ENCODE results near the gene PCSK5. TPM values are rescaled to one million over a fixed set of nuclear protein-coding genes. Genes with fewer than 3 reads are reported as not detected.

PCSK5 gene
- total RNA-seq, 4 donors from 2014 or later = 6.5 to 24.3 (median 12.4) TPM

GRCh38 chr9:76269789-76270188 lies 379.3 kb downstream of the PCSK5 start:
- intact Hi-C loops (cut with DNase I; ENCODE audit: low total_unique reads) = no loop called here

GRCh38 chr9:76271755-76272154 lies 381.3 kb downstream of the PCSK5 start:
- no peak for TF ChIP-seq POLR2A (IDR thresholded peaks at IDR 0.05)
- no peak for TF ChIP-seq CTCF (IDR thresholded peaks at IDR 0.05)
- Histone ChIP-seq H3K4me1 (no peaks in the 10 kb centered on the region), H3K27me3 (no peaks in the 10 kb centered on the region), H3K4me3 (no peak overlapping the region), H3K27ac (no peak overlapping the region), H3K36me3 (no peaks in the 10 kb centered on the region), H3K9me3 (no peaks in the 10 kb centered on the region)
- no peak for DNase-seq
- intact Hi-C loops (cut with DNase I; ENCODE audit: low total_unique reads) = no loop called here

More at GRCh38 chr9:76269789-76270188, 379.3 kb downstream of the PCSK5 start:
- no peaks in the 10 kb centered on the region for H3K9me3 ChIP-seq
- no peaks in the 10 kb centered on the region for H3K27me3 ChIP-seq
- TF ChIP-seq CTCF (IDR thresholded peaks at IDR 0.05) (no peak), POLR2A (IDR thresholded peaks at IDR 0.05) (no peak)
- H3K27ac ChIP-seq = no peak overlapping the region
- H3K36me3 ChIP-seq = no peaks in the 10 kb centered on the region
- H3K4me1 ChIP-seq = no peaks in the 10 kb centered on the region
- DNase-seq = no peak
- H3K4me3 ChIP-seq = no peak overlapping the region

- Histone ChIP-seq H3K4me1 (no peaks in the 10 kb centered on the region), H3K27ac (no peak overlapping the region), H3K27me3 (no peaks in the 10 kb centered on the region), H3K4me3 (no peak overlapping the region), H3K9me3 (no peaks in the 10 kb centered on the region), H3K36me3 (no peaks in the 10 kb centered on the region)
- TF ChIP-seq CTCF (IDR thresholded peaks at IDR 0.05) = no peak
- no peak for TF ChIP-seq POLR2A (IDR thresholded peaks at IDR 0.05)
- DNase-seq = no peak
- intact Hi-C loops (cut with DNase I; ENCODE audit: low total_unique reads) = no loop called here
Observed at GRCh38 chr9:76289042-76289441, 398.6 kb downstream of the PCSK5 start.

- H3K27me3 ChIP-seq = no peaks in the 10 kb centered on the region
- intact Hi-C loops (cut with DNase I; ENCODE audit: low total_unique reads) = no loop called here
- H3K4me3 ChIP-seq = no peak overlapping the region
Observed at GRCh38 chr9:76289703-76290102, 399.2 kb downstream of the PCSK5 start.

GRCh38 chr9:76290555-76290954 lies 400.1 kb downstream of the PCSK5 start:
- no peaks in the 10 kb centered on the region for H3K27me3 ChIP-seq
- no peaks in the 10 kb centered on the region for H3K4me1 ChIP-seq
- DNase-seq = no peak
- H3K4me3 ChIP-seq = no peak overlapping the region
- H3K27ac ChIP-seq = no peak overlapping the region
- no peak for TF ChIP-seq POLR2A (IDR thresholded peaks at IDR 0.05)
- no peak for TF ChIP-seq CTCF (IDR thresholded peaks at IDR 0.05)
- H3K36me3 ChIP-seq = no peaks in the 10 kb centered on the region
- intact Hi-C loops (cut with DNase I; ENCODE audit: low total_unique reads) = no loop called here
- no peaks in the 10 kb centered on the region for H3K9me3 ChIP-seq

More at GRCh38 chr9:76289703-76290102, 399.2 kb downstream of the PCSK5 start:
- DNase-seq = no peak
- no peaks in the 10 kb centered on the region for H3K4me1 ChIP-seq
- no peaks in the 10 kb centered on the region for H3K36me3 ChIP-seq
- TF ChIP-seq POLR2A (IDR thresholded peaks at IDR 0.05) (no peak), CTCF (IDR thresholded peaks at IDR 0.05) (no peak)
- H3K9me3 ChIP-seq = no peaks in the 10 kb centered on the region
- H3K27ac ChIP-seq = no peak overlapping the region
